Dermis blood vessel endothelial cell (primary cell): ENCODE data around the gene PI4KA. TPM values are rescaled to one million over a fixed set of nuclear protein-coding genes. Genes with fewer than 3 reads are reported as not detected.

Source experiments
- DNase-seq: peaks from one replicate; pipeline ENCODE4 v3.0.0; 2010
- total RNA-seq: library from RNA; depleted of rRNA; stranded (reverse); fragments of >200 nt; gene quantifications from 2 replicates; pipeline ENCODE4 v1.2.3, GENCODE V29; 2014

The PI4KA gene
- total RNA-seq, 1 donor from 2014 or later, result 20.3 TPM

GRCh38 chr22:20814221-20814808, 44.3 kb downstream of the PI4KA start:
- DNase-seq, result no peak

- no peak for DNase-seq
These were observed 45.6 kb downstream of the PI4KA start for GRCh38 chr22:20813056-20813455.

- no peak for DNase-seq
These were observed 46.5 kb downstream of the PI4KA start for GRCh38 chr22:20811971-20812660.

- no peak for DNase-seq
These were observed 47.4 kb downstream of the PI4KA start for GRCh38 chr22:20811171-20811570.

GRCh38 chr22:20810645-20811044, 48.0 kb downstream of the PI4KA start:
- DNase-seq, result no peak

- no peak for DNase-seq
These were observed 48.9 kb downstream of the PI4KA start for GRCh38 chr22:20809538-20810185.

GRCh38 chr22:20808844-20809243, 49.8 kb downstream of the PI4KA start:
- no peak for DNase-seq

GRCh38 chr22:20807315-20807752, 51.3 kb downstream of the PI4KA start:
- peak; percentile 13 for DNase-seq

- no peak for DNase-seq
These were observed 52.6 kb downstream of the PI4KA start for GRCh38 chr22:20805972-20806471.

- DNase-seq, result no peak
These were observed 54.0 kb downstream of the PI4KA start for GRCh38 chr22:20804650-20805049.

- peak; percentile 60 for DNase-seq
These were observed 54.8 kb downstream of the PI4KA start for GRCh38 chr22:20803696-20804324.

GRCh38 chr22:20802922-20803553, 55.6 kb downstream of the PI4KA start:
- DNase-seq, result no peak

GRCh38 chr22:20802452-20802851, 56.2 kb downstream of the PI4KA start:
- DNase-seq, result no peak

GRCh38 chr22:20799449-20799848, 59.2 kb downstream of the PI4KA start:
- no peak for DNase-seq

- no peak for DNase-seq
These were observed 59.6 kb downstream of the PI4KA start for GRCh38 chr22:20798974-20799373.

GRCh38 chr22:20798218-20798617, 60.4 kb downstream of the PI4KA start:
- no peak for DNase-seq

GRCh38 chr22:20796731-20797130, 61.9 kb downstream of the PI4KA start:
- DNase-seq, result no peak

- DNase-seq, result no peak
These were observed 63.8 kb downstream of the PI4KA start for GRCh38 chr22:20794650-20795413.

- DNase-seq, result no peak
These were observed 64.6 kb downstream of the PI4KA start for GRCh38 chr22:20793748-20794649.

GRCh38 chr22:20792966-20793728, 65.5 kb downstream of the PI4KA start:
- no peak for DNase-seq
